UCSD-AML1 (cell line): ENCODE measurements around the gene NAA40.
A peak's percentile ranks its signal among the peaks of the same experiment; 100 is the strongest.

Experiments used
- DNase-seq: peaks from one replicate; lab custom pipeline; 2025; ENCODE audit not compliant: unreplicated experiment; lab: John Stamatoyannopoulos, UW

The NAA40 gene

GRCh38 chr11:63985812-63986155 is 47.0 kb downstream of the NAA40 start:
- DNase-seq = peak; percentile 66

GRCh38 chr11:63986156-63986931 is 47.5 kb downstream of the NAA40 start, which contains the start of gene OTUB1:
OTUB1 (plus strand) TSS chr11:63986438; CDS start chr11:63986457, 19 bp downstream.
- DNase-seq = peak; percentile 88

GRCh38 chr11:63986932-63987513 is 48.2 kb downstream of the NAA40 start:
- no peak for DNase-seq

GRCh38 chr11:63991558-63991957 is 52.8 kb downstream of the NAA40 start:
- no peak for DNase-seq

GRCh38 chr11:63993100-63993499 is 54.3 kb downstream of the NAA40 start:
- no peak for DNase-seq

- DNase-seq = no peak
Observed at GRCh38 chr11:63993993-63994392, 55.2 kb downstream of the NAA40 start.

- no peak for DNase-seq
Observed at GRCh38 chr11:63996512-63996911, 57.7 kb downstream of the NAA40 start.

GRCh38 chr11:63997104-63997700 is 58.4 kb downstream of the NAA40 start:
- no peak for DNase-seq

- DNase-seq = no peak
Observed at GRCh38 chr11:63997801-63998337, 59.1 kb downstream of the NAA40 start.

- DNase-seq = no peak
Observed at GRCh38 chr11:63998558-63999348, 60.0 kb downstream of the NAA40 start.

GRCh38 chr11:63999349-64000025 is 60.7 kb downstream of the NAA40 start:
- no peak for DNase-seq

GRCh38 chr11:64000026-64000739 is 61.4 kb downstream of the NAA40 start:
- no peak for DNase-seq

- no peak for DNase-seq
Observed at GRCh38 chr11:64000740-64001483, 62.1 kb downstream of the NAA40 start.

- no peak for DNase-seq
Observed at GRCh38 chr11:64001484-64002420, 63.0 kb downstream of the NAA40 start.

- no peak for DNase-seq
Observed at GRCh38 chr11:64003807-64004589, 65.2 kb downstream of the NAA40 start.

- DNase-seq = no peak
Observed at GRCh38 chr11:64004590-64004984, 65.8 kb downstream of the NAA40 start.

GRCh38 chr11:64005691-64006090 is 66.9 kb downstream of the NAA40 start:
- DNase-seq = no peak
